Urinary bladder (tissue), 4 donors: Measurements from ENCODE around the gene CLEC11A. TPM values are rescaled to one million over a fixed set of nuclear protein-coding genes. Genes with fewer than 3 reads are reported as not detected.

Experiments
- DNase-seq: peaks from one replicate; pipeline ENCODE4 v3.0.0-alpha.2; 2015; ENCODE audit errors: extremely low spot score
- H3K27ac ChIP-seq: one replicate; pipeline ENCODE4 v1.5.1; 2013; ENCODE audit warnings: low read depth, mild to moderate bottlenecking, moderate library complexity
- H3K36me3 ChIP-seq: one replicate; pipeline ENCODE4 v1.6.1; 2013; ENCODE audit warnings: mild to moderate bottlenecking, moderate library complexity; ENCODE audit not compliant: insufficient read depth
- H3K4me1 ChIP-seq: one replicate; pipeline ENCODE4 v1.6.1; 2013; ENCODE audit warnings: mild to moderate bottlenecking, moderate library complexity; ENCODE audit not compliant: insufficient read depth
- H3K4me3 ChIP-seq: one replicate; pipeline ENCODE4 v1.5.1; 2013; ENCODE audit warnings: low read depth, low read length
- WGBS: extraction: QIAGEN DNeasy Blood & Tissue Kit; methylation state at CpG from one replicate; pipeline ENCODE4 v1.1.7; 2013; 5-methylcytosine and 5-hydroxymethylcytosine counted together
- polyA plus RNA-seq: library from polyadenylated mRNA; stranded (reverse); fragments of 200-250 nt; gene quantifications from one replicate; pipeline ENCODE4 v1.2.3, GENCODE V29; 2013
- total RNA-seq: library from RNA; depleted of rRNA; stranded (reverse); fragments of >200 nt; gene quantifications from one replicate; pipeline ENCODE4 v1.2.3, GENCODE V29; 2014
- donor health status: healthy with polysubstance abuse.
- donor health status: healthy.

Gene CLEC11A
- total and polyA plus RNA-seq, 2 donors, result 32.4 to 43.7 TPM

DNA sequence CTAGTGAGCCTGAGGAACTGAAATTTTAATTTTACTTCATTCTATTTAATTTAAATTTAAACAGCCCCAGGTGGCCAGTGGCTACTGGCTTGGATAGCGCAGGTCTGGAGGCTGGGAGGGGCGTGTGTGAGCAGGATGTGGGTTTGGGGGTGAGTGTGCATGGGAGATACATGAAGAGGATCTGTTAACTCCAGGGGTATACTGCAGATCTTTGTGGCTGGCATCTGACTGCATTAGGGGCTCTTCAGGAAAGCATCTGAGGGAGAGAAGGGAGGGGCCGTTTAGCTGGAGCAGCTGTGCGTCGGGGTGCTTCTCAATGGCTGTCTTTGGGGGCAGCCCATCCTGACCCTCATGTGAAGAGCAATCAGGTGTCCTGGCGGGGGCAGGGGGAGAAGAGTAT, 10.3 kb upstream of the CLEC11A start:
- DNase-seq, result no peak
- 85% methylated on average over 6 of the region's 6 CpGs for WGBS
- Histone ChIP-seq H3K27ac (no peak overlapping the region), H3K4me1 (no peaks in the 10 kb centered on the region), H3K4me3 (no peak overlapping the region), H3K36me3 (no peaks in the 10 kb centered on the region)

DNA sequence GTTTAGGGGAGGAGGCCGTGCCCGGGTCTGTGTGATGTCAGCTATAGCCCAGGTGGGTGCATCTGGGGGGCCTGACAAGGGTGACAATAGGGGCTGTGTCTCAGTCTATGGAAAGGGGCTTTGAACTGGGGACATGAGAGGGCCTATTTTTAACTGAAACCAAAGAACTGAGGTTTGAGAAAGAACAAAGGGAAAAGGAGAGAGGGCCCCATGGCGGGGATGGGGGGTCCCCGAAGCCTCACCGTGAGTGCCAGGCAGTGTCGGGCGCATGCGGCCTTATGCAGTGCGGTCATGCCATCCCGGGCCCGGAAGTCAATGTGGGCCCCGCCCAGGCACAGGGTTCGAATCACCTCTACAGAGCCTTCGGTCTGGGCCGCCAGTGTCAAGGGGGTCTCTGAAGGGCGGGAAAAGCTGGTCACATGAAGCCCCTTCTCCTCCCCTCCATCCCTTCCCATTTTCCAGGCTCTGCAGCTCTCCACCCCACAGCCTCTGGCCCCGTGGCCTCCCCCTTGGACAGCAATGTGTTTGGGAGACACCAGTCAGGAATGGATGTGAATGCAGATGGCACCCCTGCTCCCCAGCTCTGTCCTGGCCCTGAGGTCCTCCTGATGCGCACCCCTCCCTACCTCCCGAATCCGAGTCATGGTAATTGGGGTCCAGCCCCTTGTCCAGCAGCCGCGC, 9.5 kb upstream of the CLEC11A start:
- H3K4me3 ChIP-seq, result no peak overlapping the region
- no peak overlapping the region for H3K27ac ChIP-seq
- no peaks in the 10 kb centered on the region for H3K36me3 ChIP-seq
- peaks cover under 1% of the 10 kb centered on the region for H3K4me1 ChIP-seq
- no peak for DNase-seq
- WGBS, result 90% methylated on average over 22 of the region's 22 CpGs

DNA sequence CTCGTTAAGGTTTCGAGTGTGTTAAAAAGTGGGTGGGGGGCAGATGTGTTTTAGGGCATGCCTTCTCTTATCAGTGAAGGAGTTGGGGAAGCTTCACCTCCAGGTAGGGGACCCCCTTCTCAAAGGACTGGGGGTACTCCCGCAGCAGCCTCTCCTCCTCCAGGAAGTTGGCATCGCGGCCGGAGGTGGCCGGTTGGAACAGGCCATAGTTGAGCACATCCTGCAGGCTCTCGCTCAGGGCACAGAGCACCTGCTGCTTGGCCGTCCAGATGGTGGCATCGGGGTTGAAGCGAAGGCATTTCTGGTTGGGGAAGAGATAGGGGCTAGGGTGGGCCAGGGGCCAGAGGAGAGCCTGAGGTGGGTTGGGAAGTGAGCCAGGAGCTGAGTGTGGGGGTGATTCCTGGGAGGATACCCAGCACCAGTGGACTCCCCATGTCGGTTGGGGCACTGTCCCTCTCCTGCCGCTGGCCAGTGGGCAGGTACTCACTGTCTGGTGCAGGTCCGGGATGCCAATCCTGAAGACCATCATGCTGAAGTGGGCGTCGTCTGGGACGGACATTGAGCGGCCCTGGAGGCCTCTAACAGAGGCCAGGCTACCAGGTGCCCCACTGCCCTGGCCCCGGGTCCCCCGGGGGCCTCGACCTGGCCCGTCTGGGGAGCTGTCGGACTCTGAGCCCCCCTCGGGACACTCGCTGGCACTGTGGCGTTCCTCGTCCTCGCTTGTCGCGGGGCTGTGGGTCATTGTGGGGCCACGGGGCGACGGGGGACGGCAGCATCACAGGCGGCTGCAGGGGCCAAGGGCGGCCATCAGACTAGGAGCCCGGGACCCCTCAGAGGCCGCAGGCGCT, 6.8 kb upstream of the CLEC11A start:
- 88% methylated on average over 39 of the region's 39 CpGs for WGBS
- Histone ChIP-seq H3K4me3 (no peak overlapping the region), H3K36me3 (no peaks in the 10 kb centered on the region), H3K27ac (no peak overlapping the region), H3K4me1 (peaks cover 2% of the 10 kb centered on the region)
- no peak for DNase-seq

DNA sequence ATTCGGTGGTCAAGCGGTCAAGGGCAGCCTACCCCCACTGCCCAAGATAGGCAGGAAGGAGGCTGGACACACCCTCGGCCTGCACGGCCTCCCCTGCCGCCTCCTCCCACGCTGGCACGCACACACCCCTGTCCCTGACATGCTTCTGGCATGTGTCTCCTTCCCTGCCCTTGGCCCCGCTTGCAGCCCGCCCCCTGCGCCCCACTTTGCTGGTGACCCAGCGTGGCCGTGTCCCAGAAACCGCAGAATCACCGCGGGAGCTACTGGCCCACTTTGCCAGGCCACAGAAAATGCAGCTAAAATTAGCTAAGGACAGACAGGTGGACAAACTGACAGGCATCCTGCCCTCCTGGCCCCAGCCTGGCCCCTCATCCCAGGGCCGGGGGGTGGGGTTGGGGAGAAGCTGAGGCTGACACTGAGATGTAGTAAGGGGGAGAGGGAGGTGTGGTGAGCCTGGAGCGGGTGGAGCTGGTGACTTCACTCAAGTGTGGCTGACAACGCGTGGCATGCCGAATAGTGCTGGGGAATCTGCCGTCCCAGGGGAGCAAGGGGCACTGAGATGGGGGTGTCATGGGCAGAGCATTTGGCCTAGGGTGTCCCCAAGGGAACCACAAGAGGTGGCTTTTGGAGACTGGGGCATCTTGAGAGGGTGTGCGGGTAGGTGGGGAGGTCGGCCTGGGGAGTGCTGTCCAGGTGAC, 6.0 kb upstream of the CLEC11A start:
- Histone ChIP-seq H3K4me3 (no peak overlapping the region), H3K36me3 (no peaks in the 10 kb centered on the region), H3K27ac (no peak overlapping the region), H3K4me1 (peaks cover 2% of the 10 kb centered on the region)
- 75% methylated on average over 23 of the region's 23 CpGs for WGBS
- no peak for DNase-seq

DNA sequence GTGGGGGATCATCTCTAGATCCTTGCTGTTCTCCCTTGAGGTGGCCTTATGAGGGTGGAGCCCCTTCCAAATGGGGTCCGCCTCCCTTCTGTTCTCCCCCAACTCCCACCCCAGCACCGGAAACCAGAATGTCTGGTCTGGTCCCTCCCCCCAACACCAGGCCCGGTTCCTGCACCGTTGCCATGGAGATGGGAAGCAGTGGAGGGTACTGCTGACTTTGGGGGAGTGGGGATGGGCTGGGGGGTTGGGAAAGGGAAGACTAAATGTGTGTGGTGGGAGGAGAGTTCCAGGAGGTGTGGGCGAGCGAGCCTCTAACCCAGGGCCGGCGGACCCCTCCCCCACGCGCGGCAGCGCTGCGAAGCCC, 5.3 kb upstream of the CLEC11A start:
- Histone ChIP-seq H3K4me1 (peaks cover 2% of the 10 kb centered on the region), H3K27ac (no peak overlapping the region), H3K4me3 (no peak overlapping the region), H3K36me3 (no peaks in the 10 kb centered on the region)
- 7% methylated on average over 13 of the region's 13 CpGs for WGBS
- DNase-seq, result no peak

DNA sequence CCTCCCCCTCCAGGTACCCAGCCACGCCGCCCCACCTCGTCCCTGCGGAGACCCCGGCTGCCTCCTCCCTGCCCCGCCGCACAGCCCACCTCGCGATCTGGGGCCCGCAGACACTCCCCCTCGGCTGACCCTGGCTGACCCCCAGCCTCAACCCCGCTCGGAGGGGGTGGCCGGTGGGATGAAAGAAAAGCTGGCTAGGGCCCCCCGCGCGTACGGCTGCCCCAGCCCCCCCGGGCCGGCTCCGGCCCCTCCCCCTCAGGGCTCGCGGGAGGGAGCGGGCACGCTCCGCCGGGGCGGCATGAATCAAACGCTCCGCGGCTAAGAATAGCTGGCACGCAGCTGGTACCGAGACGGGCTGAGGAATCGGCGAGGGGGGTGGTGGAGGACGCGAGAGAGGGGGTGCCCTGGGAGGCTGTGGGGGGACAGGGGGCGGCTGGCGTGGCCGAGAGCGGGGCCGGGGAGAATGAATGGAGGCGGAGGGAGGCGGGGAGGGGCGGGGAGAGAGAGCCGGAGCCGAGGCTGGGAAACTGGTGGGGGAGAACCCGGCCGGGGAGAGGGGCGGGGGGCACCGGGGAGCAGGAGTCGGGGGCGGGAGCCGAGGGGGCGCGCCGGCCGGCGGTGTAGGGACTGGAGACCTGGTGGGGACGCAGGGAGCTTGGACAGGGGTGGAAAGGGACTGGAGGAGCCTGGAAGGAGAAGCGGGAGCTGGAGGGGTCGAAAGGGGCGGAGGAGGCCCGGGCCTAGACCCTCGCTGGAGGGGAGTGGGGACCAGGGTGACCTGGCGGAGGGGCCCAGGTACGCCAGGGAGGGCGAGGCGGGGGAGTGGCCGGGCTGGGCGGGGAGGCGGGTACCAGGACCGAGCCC, 4.7 kb upstream of the CLEC11A start:
- Histone ChIP-seq H3K36me3 (no peaks in the 10 kb centered on the region), H3K27ac (no peak overlapping the region), H3K4me1 (peaks cover 2% of the 10 kb centered on the region), H3K4me3 (peak overlapping the region; percentile 35)
- whole genome bisulfite sequencing, result 1% methylated on average over 74 of the region's 74 CpGs
- no peak for DNase-seq

DNA sequence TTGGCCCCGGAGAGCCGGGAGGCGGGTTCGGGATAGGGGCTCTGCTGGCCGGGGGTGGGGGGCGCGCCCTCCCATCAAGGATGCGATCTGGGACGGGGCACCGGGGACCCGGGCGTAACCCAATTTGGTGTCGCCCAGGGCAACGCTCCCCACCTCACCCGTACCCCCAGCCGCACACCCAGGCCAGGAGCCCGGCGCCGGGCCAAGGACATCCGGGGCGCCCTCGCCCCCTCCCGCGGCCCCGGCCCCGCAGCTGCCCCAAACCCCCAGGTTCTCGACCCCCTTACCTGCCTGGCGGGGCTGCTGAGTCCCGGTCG, 4.1 kb upstream of the CLEC11A start:
- H3K4me3 ChIP-seq, result peak overlapping the region; percentile 35
- H3K27ac ChIP-seq, result no peak overlapping the region
- H3K36me3 ChIP-seq, result no peaks in the 10 kb centered on the region
- peaks cover 2% of the 10 kb centered on the region for H3K4me1 ChIP-seq
- WGBS, result under 1% methylated on average over 30 of the region's 30 CpGs
- no peak for DNase-seq

DNA sequence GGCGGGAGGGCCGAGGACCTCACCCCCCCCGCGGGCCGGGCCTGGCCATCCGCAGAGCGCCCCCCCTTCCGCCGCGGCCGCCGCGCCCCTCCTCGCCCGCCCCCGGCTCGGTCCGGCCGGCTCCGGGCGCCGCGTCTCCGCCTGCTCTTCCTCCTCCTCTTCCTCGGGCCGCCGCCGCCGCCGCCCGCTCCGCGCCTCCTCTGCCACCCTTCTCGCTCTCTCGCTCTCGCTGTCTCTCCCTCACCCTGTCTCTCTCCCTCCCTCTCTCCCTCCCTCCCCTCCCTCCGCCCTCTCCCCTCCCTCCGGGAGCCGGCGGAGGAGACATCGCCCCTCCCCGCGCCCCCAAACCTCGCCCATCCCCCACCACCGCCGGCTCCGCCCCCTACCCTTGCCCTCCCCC, 3.6 kb upstream of the CLEC11A start, which contains the start of gene SHANK1:
TSS of gene SHANK1 (minus strand) at position 237 of the 400 bp plus-strand sequence. CDS start 2,883 bp downstream, outside the sequence.
- no peak within 1 kb of the TSS for H3K27ac ChIP-seq
- no peak for DNase-seq
- WGBS, result 1% methylated on average over 40 of the region's 47 CpGs
- peak within 1 kb of the TSS; percentile 35 for H3K4me3 ChIP-seq
- peaks cover 2% of the 10 kb centered on the region for H3K4me1 ChIP-seq
- H3K36me3 ChIP-seq, result no peaks in the 10 kb centered on the region

DNA sequence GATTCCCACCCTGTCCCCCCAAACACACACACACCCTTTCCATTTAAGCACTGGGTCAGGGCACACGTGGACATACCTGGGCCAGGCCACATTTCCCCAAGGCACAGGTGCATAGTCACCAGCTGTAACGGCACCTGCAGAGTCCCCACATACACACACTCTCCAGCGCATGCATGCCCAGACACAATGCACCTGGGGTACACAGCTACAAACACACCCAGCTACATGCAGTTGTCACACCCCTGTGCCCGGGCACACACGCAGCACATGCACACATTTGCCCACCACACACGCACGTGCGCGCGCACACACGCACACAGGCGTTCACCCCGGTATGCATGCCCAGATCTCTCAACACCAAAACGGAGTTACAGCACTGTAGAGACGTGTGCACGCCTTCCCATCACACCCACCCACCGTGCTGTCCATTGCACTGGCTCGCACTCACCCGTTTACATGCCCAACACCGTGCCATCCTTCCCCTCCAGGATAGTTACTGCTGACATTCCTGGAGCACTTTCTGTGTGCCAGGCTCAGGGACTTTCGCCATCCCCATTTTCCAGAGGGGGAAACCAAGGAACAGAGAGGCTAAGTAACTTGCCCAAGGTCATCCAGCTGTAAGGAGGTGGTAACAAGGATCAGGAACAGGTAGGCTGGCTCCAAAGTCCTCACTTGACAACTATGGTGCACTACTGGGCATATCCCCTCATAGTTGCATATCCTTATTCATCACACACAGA, 2.8 kb upstream of the CLEC11A start:
- H3K36me3 ChIP-seq, result no peaks in the 10 kb centered on the region
- peaks cover 2% of the 10 kb centered on the region for H3K4me1 ChIP-seq
- H3K4me3 ChIP-seq, result no peak overlapping the region
- DNase-seq, result no peak
- WGBS, result 52% methylated on average over 21 of the region's 21 CpGs
- H3K27ac ChIP-seq, result no peak overlapping the region

DNA sequence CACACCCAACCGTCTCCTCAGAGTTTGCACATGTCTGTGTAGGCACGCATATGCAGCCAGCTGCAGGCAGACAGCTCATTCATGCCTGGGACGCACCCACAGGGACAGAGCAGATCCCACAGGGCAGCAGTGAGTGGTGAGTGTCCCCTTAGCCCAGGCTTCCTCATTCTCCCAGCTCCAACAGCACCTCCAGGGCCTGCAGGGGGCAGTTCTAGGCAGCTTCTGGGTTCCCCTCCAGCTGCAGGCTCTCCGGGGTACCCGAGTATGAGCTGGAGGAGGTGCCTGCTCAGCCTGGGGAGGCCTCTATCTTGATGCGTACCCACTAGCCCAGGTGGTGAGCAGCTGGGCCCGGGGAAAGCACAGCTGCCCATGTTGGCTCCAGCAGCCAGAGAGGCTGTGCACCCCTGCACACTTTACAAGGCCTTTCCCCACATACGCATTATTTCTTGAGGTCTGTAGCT, 2.2 kb upstream of the CLEC11A start:
- 42% methylated on average over 8 of the region's 8 CpGs for WGBS

DNA sequence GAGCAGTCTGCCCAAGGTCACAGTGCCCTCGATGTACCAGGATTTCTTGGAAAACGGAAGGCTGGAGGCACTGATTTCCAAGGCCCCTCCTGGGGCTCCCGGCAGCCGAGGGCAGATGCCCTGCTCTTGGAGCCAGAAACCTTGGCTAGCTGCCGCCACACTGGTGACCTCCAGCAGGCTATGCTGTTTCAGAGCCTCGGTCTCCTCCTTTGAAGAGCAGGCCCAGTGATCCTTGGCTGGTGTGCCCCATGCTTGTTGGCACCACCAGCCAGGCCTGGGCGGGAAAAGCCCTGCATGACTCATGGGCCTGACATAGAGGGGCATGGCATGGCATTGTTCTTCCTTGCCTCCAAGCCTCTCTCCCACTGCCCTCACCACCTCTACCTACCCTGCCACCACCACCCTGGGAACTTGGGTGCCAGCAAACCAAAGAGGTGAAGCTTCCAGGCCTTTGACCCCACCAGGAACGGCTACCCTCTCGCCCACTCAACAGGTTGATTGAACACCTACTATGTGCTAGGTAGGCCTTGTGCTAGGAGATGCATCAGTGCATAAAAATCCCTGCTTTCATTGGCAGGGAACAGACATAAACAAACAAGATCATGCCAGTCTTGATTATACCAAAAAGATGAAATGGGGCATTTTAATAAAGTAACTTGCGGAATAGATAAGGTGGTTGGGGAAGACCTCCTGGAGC, 1.6 kb upstream of the CLEC11A start:
- Histone ChIP-seq H3K4me3 (no peak overlapping the region), H3K27ac (no peak overlapping the region), H3K36me3 (no peaks in the 10 kb centered on the region), H3K4me1 (peaks cover 2% of the 10 kb centered on the region)
- WGBS, result 76% methylated on average over 10 of the region's 10 CpGs
- DNase-seq, result no peak

More for the DNA sequence above, 2.2 kb upstream of the CLEC11A start:
- H3K4me3 ChIP-seq, result no peak overlapping the region
- peaks cover 2% of the 10 kb centered on the region for H3K4me1 ChIP-seq
- no peaks in the 10 kb centered on the region for H3K36me3 ChIP-seq
- H3K27ac ChIP-seq, result no peak overlapping the region
- no peak for DNase-seq
